ENCODE data around the gene ADIPOR2.

The ADIPOR2 gene

DNA sequence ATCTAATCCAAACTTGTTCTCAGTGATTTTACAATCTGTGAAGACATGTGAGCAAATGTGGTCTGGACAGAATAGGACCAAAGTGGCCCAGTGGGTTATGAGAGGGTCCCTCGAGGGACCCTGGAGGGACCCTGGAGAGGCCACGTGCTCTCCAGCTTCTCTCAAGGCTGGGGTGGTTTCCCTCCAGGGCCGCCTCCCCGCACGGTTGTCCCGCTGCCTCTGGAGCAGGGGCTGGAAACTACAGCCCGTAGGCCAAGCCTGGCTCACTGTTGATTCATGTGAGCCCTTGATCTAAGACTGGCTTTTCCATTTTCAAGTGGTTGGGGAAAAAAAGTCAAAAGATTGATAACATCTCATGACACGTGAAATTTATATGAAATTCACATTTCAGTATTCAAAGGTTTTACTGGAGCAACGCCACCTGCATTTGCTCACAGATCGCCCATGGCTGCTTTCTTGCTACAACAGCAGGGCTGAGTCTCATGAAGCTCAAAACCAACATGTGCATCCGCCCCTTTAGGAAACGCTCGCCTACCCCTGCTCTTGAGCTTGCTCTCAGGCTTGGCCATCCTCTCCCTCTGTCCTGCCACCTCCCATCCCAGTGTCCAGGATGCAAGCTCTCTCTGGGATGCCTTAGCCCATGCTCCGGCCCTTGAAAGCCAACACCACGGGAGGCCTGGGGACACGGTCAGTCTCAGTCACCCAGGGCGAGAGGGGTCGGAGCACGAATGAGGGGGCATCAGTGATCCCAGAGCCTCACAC, 117.3 kb downstream of the ADIPOR2 start:
- TF ChIP-seq, protein P1, sequence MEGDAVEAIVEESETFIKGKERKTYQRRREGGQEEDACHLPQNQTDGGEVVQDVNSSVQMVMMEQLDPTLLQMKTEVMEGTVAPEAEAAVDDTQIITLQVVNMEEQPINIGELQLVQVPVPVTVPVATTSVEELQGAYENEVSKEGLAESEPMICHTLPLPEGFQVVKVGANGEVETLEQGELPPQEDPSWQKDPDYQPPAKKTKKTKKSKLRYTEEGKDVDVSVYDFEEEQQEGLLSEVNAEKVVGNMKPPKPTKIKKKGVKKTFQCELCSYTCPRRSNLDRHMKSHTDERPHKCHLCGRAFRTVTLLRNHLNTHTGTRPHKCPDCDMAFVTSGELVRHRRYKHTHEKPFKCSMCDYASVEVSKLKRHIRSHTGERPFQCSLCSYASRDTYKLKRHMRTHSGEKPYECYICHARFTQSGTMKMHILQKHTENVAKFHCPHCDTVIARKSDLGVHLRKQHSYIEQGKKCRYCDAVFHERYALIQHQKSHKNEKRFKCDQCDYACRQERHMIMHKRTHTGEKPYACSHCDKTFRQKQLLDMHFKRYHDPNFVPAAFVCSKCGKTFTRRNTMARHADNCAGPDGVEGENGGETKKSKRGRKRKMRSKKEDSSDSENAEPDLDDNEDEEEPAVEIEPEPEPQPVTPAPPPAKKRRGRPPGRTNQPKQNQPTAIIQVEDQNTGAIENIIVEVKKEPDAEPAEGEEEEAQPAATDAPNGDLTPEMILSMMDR (IDR thresholded peaks at IDR 0.05; ENCODE audit: borderline replicate concordance, insufficient read depth, low read depth, low read length) = no peak
- no peak overlapping the region for H3K4me3 ChIP-seq (ENCODE audit: low read depth, low read length)

DNA sequence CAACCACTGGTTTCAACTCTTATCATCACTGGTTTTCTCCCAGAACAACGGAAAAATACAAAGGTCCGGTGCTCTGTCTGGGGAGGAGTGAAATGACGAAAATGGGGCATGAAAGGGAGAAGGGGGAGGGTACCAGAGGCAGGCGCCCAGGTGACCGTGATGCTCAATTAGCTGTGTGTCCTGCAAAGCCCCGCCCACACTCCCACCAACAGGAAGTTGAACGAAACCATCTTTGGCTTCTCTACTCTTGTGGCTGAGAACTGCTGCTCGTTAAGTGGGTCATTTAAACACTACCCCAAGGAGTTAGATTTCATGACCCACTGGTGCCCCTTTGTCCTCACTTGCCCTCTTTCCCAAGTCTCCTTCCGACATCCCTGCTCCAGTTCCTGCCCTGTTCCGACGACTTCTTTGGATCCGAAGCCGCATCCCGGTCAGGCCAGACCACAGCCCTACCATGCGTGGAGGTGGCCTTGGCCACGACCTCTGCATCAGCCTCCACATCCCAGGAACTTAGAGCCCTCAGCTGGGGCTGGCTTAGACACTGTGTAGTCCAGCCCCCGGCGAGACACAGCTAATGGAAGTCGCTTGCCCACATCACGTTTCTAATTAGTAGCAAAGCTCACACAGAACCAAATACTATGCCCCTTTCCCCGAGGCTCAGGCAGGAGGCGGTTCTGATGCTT, 118.1 kb downstream of the ADIPOR2 start:
- no peak overlapping the region for H3K4me3 ChIP-seq (ENCODE audit: low read depth, low read length)
- TF ChIP-seq, protein P1 (IDR thresholded peaks at IDR 0.05; ENCODE audit: borderline replicate concordance, insufficient read depth, low read depth, low read length) = no peak

DNA sequence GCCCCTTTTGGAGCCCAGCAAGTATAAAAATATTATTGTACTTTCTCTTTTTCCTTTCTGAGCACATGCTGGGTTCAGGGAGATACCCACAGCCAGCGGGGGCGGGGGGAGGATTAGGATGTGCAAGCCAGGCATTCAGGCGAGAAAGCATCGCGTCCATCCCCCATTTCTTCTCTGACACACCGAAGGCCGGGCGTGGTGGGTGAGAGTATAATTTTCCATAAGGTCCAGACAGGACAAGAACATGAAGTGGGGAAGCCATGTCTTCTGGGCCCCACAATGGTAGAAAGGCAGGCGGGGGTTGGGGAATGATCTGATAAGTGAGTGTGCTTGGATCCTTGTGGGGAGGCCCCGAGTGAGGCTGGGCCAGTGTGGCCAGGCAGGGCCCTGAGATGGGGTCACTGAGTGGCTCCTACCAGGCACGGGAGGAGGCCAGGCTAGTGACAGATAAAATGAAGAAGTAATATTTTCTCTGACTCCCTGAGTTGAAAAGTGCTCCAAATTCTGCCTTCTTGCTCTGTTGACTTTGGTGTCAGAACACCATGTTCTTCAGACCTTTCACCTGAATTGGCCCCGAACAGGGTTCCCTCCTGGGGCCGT, 118.8 kb downstream of the ADIPOR2 start:
- no peak overlapping the region for H3K4me3 ChIP-seq (ENCODE audit: low read depth, low read length)
- TF ChIP-seq, protein P1 (IDR thresholded peaks at IDR 0.05; ENCODE audit: borderline replicate concordance, insufficient read depth, low read depth, low read length) = no peak

DNA sequence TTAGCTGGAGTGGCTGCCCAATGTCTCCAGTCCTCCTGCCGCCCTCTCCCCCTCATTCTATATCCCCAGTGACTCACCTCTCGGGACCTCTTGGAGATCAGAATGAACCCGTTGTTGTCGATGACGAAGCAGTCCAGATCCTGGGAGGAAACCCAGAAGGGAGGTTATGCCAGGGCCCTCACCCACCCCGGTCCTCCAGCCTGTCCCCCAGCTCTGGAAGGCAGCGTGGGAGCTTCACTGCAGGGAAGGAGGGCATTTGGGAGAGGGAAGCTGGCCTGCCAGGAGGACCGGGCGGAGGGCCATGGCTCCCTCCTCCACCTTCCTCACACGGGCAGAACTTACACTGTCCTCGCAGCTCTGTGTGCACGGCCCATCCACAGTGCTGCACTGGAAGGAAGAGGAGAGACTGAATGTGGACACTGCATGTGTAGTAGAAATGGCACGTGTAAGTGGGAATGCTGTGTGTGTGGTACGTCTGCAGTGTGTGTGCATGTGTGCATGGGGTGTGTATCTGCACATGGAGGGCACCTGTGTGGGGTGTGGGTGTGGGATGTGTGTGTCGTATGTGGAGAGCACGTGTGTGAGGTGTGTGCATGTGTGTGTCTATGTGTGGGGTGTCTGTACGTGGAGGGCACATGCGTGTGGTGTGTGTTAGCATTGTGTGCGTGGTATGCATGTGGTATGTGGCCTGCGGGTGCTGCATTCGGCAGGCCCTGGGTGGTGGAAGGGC, 119.5 kb downstream of the ADIPOR2 start:
- H3K4me3 ChIP-seq (ENCODE audit: low read depth, low read length) = no peak overlapping the region
- TF ChIP-seq, protein P1 (IDR thresholded peaks at IDR 0.05; ENCODE audit: borderline replicate concordance, insufficient read depth, low read depth, low read length) = no peak

DNA sequence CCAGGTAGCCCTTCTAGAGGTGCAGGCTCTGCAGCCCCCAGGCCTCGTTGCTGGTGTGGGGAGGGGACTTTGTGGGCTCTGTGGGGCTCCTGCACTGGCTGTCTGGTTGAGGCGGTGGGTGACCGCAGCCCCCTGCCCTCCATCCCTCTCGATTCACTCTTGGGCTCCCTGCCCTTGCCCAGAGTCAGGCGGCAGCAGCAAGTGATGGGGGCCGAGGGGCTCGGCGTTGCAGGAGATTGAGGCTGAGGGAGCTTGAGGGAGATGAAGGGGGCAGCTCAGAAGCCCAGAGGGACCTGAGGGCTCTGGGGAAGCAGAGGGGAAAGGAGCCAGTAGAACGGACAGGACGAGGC, 120.0 kb downstream of the ADIPOR2 start:
- no peak overlapping the region for H3K4me3 ChIP-seq (ENCODE audit: low read depth, low read length)
- TF ChIP-seq, protein P1 (IDR thresholded peaks at IDR 0.05; ENCODE audit: borderline replicate concordance, insufficient read depth, low read depth, low read length) = no peak

DNA sequence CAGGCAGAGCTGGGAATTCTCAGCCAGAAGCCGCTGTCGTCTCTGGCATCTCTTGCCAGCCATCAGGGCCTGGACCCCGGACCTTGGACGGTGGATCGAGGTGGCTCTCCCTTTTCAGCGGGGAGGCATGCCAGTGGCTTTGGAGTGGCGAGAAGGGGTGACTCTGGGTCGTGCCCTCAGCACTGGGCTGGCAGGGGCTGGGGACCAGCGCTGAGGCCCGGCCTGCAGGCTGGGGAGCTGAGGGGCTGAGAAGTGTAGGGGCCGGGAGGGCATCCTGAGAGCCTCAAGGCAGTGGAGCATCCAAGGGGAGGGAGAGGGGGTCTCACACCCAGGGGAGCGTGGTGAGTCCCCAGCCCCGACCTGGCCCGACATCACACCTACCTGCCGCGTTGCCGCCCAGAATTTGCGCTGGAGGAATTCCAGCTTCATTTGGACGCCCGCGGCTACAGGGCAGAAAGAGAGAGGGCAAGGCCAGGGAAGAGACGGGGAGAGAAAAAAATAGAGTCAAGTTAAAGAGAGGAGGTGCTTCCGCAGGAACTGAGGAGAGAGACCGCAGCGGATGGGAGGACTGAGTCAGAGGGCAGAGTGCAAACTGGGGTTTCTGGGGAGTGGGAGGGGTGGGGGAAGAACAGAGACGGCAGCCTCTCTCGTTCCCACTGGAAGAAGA, 120.5 kb downstream of the ADIPOR2 start:
- no peak overlapping the region for H3K4me3 ChIP-seq (ENCODE audit: low read depth, low read length)
- TF ChIP-seq, protein P1 (IDR thresholded peaks at IDR 0.05; ENCODE audit: borderline replicate concordance, insufficient read depth, low read depth, low read length) = no peak
